GM18519 (cell line): Measurements from ENCODE around the gene CDCA8.

Experiments used
- ATAC-seq: cut with Tn5 transposase; IDR thresholded peaks from one replicate; pipeline ENCODE4 v1.9.1; 2021; ENCODE audit warnings: mild to moderate bottlenecking, moderate library complexity; ENCODE audit not compliant: unreplicated experiment, low FRiP score

The CDCA8 gene

DNA sequence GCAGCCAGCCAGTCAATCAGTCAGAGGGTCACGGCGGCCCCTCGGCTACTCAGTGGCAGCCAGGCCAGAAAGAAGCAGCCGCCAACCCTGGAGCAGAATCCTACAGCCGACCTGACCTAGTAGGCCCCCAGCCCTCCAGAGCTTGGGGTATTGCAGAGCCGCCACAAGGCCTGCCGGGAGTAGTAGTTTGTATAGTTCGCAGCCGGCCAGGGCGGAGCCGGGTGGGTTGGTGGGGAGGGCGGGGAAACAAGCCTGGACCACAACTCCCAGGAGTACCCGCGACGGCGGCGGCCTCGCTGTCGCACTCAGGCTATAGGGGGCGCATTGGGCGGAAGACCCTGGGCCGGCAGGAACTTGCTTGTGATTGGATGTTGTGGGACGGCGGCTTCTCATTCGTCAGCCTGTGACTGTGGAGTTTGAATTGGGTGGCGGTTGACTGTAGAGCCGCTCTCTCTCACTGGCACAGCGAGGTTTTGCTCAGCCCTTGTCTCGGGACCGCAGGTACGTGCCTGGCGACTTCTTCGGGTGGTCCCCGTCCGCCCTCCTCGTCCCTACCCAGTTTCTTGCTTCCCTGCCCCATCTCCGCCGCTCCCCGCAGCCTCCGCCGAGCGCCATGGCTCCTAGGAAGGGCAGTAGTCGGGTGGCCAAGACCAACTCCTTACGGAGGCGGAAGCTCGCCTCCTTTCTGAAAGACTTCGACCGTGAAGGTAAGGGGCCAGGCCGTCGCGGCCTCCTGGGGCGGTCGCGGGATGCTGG, at the start of gene CDCA8:
CDCA8 (plus strand) TSS at position 439 of the 756 bp plus-strand sequence; CDS start at position 614, 175 bp downstream.
- ATAC-seq = peak; percentile 64

DNA sequence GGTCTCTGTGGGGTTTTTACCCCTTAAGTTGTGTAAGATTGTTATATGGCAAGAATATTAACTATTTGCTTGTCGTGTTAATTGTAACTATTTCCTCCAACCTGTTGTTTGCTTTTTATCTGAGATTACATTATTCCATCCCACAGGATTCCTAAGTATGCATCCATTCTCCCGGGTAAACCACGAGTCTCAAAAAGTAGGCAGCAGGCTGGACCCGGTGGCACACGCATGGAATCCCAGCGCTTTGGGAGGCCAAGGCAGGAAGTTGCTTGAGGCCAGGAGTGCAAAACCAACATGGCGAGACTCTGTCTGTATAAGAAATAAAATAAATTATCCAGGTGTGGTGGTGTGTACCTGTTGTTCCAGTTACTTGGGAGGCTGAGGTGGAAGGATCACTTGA, 45.0 kb upstream of the CDCA8 start:
- ATAC-seq = no peak

DNA sequence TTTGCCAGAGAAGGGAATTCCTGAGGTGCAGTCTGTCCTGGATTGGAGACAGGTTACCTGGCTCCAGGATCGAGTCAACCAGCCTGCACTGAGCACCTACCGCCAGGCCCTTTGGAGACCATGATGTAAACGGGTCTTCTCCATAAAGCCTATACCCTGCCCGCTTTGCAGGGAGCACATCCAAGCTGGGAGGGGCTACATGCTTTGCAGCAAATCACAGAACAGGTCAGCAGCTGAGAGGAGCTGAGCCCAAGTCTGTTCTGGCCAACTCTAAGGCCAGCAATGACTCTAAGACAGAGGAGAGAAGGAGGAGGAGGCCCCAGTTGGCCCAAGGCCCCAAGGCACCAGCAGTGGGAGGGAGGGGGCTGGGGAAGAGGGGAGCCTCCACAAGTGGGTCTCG, 42.1 kb upstream of the CDCA8 start:
- no peak for ATAC-seq

DNA sequence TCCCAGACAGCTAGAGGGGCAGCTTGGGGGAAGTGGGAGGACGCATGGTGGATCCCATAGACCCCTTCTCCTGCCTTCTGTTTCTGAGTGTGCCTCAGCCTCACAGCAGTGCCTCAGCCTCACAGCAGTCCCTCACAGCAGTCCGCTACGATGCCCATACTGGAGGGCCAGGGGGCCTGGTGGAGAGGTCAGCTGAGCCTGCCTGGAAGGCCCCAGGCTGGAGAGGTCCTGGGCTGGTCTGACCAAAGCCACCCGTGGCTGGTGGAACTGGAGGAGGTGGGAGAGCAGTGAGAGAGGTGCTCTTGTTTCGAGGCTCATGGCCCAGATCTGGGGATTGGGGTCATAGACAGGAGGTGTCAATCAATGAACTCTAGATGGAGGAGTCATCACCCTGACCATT, 41.6 kb upstream of the CDCA8 start:
- ATAC-seq = no peak

DNA sequence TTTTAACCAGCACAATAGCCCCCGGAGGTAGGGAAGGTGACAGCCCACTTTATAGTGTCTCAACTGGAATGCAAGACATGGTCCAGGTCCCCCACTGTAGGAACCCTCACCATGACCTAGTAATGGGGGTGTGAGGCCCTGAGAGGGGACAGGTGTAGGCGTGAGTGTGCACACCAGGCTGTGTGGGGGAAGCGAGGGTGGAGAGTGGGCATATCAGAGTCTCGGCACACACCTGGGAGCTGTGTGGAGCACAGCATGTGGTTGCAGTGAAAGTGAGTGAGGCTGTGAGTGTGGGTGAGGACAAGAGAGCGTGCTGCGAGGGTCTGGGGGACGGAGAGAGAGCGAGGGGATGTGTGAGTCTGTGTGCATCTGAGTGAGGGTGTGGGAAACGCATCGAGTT, 40.5 kb upstream of the CDCA8 start:
- no peak for ATAC-seq

DNA sequence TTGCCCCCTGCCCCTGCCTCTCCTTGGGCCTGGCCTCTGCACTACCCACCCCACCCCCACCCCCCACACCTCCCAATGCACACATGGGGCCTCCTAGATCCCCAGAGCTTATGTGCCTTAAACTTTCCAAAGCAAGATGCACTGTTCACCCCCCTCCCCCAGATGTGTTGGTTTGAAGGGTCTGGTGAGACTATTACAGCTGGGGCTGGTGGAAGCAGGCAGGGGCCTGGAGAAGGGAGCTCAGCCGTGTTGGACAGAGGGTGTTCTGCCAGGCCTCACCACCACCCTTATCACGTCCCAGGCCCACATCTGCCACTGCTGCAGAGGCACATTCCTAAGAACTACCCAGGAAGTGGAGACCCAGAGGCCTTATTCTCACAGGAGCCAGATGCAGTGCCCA, 39.3 kb upstream of the CDCA8 start:
- ATAC-seq = no peak

DNA sequence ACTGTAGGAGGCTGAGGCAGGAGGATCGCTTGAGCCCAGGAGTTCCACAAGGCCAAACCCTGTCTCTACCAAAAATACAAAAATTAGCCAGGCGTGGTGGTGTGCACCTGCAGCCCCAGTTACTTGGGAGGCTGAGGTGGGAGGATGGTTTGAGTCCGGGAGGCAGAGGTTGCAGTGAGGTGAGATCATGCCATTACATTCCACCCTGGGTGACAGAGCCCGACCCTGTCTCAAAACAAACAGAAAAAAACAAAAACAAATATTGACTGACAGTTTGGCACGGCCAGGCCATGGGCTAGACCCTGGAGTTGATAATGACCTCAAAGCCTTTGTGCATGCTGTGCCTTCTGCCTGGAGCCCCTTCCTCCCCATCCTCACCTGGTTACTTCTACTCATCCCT, 38.4 kb upstream of the CDCA8 start:
- ATAC-seq = no peak

DNA sequence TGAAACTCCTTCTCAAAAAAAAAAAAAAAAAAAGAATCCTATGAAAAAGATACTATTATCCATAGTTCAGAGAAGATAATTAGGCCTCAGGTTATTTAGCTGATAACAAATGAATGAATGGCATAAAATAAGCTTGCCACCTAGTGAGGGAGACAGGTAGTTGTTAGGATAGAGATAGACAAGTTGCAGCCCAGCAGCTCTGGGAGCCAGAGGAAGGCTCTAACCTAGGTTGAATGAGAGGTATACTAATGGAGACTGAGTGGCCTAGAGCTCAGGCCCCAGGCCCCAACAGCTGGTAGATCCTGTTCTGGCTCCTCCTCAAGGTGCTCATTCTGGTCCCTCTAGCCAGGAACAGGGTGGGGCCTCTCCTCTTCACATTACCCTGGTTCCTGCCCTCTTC, 37.0 kb upstream of the CDCA8 start:
- no peak for ATAC-seq

DNA sequence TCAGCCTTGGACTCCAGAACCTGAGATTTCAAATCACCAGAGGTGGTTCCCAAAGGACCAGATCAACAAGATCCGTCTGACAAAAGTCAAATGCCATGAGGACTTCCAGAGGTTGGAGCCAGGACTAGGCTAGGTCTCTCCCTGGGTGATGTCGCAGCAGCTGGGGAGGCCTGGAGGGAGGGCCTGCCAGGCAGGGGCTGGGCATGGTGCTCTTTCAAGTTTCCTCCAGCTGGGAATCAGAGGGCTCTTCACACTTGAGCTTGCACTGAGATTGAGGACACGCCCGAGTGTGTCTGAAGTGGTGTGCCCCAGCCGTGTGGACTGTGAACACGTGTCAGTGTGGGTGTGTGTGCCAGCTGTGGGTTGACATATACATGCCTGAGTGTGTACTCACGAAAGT, 36.3 kb upstream of the CDCA8 start:
- ATAC-seq = no peak

DNA sequence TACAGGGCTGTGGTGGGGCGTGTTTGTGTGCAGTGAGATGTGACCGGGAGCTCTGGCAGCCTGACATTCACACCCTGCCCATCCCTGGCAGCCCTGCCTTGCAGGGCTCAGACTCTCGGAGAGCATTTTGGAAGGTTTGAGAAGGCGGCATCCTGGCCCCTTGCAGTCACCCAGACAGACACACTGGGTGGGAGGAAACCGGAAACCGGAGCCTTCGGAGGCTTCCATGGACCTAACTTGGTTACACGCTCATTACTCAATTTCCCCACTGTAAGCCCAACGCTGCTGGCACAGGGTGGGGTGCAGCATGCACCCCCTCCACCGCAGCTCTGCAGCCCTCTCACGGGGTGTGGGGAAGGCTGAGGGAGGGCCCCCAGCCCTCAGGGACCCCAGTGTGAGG, 35.4 kb upstream of the CDCA8 start:
- no peak for ATAC-seq

DNA sequence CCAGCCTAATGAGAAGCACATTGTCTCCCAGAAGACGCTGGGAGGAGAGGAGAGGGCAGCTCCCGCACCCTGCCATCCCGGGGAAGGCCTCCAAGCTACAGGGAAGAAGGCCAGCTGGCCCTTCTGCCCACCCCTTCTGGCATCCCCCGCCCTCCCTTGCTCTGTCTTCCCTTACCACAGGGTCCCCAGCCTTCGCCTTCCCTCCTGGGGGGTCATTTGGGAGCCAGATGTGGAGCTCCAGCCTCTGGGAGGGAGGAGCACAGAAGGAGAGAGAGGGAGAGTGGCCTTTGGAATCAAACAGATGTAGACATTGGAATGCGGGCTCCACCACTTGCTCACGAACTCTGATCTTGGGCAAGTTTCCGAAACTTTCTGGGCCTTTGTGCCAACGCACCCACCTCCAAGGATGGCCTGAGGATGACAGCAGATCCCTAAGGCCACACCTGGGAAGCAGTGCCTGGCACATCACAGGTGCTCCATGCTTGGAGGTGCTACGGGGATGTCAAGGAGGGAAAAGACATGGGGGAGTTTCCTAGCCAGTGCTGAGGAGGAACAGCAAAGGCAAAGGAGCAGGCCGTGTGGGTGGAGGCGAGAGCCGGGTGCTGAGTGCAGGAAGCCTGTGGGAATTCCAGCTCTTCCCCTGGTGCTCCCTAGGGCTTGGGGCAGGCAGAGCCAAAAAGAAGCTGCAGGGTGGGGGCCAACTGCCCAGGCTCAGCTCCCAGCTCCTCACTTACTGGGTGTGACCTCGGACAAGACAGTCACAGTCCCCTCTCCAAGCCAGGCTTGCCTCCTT, 34.5 kb upstream of the CDCA8 start:
- ATAC-seq = no peak

DNA sequence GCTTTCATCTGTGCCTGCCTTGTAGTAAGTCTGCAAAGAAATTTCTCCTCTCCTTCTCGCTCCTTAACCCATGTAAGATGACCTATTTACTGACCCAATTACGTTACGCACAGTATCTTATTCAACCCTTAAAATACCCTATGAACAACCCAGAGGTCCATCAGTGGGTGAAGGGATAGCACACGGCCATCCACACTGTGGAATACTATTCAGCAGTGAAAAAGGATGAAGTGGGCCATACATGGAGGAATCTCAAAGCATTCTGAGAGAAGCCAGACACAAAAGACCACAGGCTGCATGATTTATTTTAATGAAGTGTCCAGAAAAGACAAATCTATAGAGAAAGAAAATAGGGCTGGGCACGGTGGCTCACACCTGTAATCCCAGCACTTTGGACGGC, 33.8 kb upstream of the CDCA8 start:
- ATAC-seq = no peak

DNA sequence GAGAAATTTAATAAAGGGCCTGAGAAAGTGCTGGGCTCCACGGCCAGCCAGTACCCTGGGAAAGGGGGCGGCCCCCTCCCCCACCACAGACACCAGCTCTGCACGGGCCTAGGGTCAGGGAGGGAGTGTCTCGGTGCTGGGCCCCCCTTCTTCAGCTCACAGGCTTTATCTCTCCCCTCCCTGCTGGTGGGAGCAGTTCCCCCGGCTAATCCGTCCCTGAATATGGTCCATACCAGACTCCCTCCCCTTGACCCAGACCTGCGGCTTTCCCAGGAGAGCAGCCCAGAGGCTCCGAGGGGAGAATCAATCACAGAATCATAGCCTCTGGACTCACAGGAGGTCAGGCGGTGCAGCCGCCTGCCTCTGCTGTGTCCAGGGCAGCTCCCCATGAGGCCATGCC, 31.7 kb upstream of the CDCA8 start:
- no peak for ATAC-seq

DNA sequence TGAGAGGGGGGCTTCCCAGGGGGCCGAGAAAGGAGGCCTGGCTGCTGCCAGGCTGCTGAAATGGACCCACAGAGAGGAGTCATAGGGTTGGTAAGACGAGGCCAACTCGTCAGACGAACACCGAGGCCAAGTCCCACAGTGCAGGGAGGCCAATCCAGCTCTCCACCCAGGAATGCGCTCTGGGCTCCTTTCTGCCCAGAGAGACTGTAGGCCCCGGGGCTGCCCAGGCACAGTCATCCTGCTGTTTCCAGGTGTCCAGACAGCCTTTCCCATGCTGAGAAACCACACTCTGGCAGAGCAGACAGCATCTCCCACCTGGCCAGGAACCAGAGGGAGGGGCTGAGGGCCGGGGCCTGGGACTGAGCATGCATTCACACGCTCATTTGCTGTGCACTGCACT, 30.9 kb upstream of the CDCA8 start:
- no peak for ATAC-seq

DNA sequence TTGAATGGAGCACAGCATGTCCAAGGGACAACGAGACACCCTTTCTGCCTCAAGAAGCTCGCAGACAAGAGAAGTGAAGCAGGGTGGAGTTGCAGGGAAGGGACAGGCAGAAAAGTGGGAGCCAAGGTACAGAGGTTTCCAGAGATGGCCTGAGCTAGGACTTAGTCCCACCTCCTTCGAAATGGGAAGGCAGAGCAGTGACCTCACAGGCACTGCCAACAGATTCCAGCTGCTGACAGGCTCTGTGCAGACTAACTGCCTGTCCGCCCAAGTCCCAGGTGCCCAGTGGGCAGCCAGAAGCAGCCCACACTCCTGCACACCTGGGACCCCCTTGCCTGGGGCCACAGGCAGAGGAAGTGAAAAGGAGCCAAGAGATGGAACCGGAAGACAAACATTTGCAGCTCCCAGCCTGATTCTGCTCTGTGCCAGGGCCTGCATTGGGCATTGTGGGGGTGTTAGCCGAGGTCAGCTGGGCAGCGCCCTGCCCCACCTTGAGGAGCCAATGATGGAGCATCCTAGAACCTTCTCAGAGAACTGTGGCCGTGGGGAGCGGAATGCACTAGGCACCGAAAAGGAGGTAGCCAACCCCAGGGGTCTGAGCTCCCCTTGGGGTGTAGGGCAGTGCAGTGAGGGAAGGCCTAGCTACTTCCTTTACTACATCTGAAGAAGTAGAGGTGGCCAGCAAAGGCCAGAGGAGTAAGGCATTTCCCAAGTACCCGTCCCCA, 30.1 kb upstream of the CDCA8 start:
- ATAC-seq = no peak

DNA sequence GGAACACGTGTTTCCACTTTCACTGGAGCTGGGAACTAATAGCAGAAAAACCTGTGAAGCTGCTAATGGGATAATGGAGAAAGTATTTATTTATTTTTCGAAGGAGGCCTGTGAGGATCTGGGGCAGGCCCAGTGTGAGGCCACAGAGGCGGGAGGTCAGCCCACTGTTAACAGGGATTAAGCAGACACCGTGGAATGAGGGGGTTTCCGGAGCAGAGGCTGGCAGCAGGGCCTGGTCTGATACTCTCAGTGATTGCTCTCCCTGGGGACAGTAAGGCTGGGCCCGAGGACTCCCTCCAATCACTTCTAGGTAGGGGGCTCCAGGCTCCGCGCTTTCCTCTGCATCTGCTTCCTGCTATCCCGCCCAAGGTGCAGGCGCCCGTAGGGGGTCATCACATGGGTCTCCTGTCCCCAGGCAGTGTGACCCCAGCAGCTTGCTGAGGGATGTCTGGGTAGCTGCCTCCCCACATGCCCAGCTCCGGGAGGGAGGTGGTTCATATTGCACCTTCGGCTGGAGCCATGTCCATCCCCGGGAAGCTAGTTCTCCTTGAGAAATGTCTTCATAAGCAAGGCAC, 28.8 kb upstream of the CDCA8 start:
- no peak for ATAC-seq

DNA sequence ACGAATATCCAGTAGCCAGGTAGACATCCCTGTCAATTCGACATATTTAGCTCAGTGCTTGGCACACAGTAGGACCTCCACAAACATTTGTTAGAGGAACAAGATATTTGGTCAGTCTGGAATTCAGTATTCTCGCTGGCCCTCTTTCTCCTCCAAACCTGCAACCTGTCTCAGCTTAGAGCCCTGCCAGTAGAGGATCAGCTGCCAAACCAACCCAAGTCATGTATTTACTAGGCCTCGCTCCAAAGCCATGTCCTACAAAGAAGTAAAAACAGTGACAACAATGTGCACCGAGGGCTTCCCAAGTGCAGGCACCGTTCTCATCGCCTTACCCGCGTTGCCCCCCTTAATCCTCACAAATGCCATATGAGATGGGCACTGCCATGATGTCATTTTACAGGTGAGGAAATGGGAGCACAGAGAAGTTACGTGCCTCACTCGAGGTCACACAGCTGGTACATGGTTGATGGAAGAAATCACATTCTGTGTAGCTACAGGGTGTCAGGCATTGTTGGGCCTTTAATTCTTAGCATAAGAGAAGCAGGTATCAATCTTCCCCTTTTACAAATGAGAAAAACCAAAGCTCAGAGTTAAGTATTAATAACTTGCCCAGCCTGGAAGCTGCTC, 26.0 kb upstream of the CDCA8 start:
- no peak for ATAC-seq

DNA sequence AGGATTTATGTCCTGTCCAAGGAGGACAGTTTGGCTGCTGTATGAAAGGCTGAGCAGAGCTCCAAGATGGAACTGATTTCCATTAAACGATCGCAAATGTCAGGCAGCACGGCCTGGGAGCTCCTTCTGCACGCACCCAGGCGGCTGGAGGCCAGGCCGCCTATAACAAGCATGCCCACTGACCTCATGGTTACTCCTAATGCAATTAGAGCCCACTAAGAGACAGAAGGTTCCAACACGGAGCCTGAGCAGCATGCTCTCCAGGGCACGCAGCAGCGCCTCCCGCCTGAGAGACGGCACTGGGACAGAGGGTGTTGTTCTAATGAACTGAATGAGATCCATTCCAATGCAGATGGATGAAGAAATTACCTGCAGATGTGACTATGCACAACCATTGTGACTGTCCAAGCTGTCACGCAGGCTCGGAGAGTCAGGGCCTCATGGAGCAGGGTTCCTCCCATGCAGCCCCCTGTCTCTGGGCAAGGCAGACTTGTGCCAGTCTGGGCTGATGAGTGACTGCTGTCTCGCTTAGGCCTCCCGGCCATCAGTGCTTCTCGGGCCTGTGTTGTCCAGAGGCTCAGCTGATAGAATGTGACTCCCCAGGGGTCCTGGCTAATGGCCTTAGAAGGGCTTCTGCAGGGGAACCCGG, 25.2 kb upstream of the CDCA8 start:
- ATAC-seq = no peak

DNA sequence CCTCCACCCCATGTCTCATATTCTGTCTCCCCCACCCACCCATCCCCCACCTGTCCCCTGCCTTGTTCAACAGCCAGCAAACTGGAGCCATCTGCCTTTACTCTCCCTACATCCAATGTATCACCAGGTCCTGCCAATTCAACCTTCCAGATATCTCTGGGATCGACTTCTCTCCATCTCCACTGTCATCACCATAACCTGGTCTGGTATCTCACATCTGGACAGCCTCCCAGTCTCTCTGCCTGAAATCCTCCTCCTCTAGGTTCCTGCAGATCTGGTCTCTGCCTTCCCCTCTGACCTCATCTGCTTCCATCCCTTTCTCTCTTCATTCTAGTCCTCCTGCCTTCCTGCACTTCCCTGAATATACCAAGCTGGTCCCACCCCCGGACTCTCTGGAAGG, 22.2 kb upstream of the CDCA8 start:
- ATAC-seq = no peak

DNA sequence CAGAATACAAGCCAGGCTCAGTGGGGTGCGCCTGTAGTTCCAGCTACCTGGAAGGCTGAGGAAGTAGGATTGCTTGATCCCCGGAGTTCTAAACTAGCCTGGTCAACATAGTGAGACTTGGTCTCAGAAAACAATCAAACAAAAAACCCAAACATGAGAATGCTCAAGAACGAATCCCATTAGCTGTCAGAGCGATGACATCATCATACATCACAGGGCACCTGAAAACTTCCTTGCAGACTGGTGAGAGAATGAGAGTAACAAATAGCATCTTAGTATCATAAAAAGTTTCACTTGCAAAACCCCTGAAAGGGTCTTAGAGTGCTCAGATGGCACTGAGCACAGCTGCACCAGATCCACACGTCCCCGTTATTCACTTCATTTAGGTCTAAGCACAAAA, 21.1 kb upstream of the CDCA8 start:
- ATAC-seq = no peak
